HFF-Myc (cell line): Measurements from ENCODE around the gene GNA12.

Experiments used
- DNase-seq: peaks from one replicate; pipeline ENCODE4 v3.0.0-alpha.2; 2011; ENCODE audit warnings: low read depth; ENCODE audit errors: extremely low read depth
- H3K4me3 ChIP-seq: replicated peaks from 2 replicates; pipeline ENCODE4 v1.5.1; 2011; ENCODE audit warnings: low read depth, mild to moderate bottlenecking, control low read depth, low read length
- TF ChIP-seq, protein P1 (sequence below): IDR thresholded peaks from 2 replicates; pipeline ENCODE4 v1.5.1; 2012; ENCODE audit warnings: mild to moderate bottlenecking, low read depth, low read length, control low read depth; ENCODE audit errors: missing control alignments

GNA12 gene

DNA sequence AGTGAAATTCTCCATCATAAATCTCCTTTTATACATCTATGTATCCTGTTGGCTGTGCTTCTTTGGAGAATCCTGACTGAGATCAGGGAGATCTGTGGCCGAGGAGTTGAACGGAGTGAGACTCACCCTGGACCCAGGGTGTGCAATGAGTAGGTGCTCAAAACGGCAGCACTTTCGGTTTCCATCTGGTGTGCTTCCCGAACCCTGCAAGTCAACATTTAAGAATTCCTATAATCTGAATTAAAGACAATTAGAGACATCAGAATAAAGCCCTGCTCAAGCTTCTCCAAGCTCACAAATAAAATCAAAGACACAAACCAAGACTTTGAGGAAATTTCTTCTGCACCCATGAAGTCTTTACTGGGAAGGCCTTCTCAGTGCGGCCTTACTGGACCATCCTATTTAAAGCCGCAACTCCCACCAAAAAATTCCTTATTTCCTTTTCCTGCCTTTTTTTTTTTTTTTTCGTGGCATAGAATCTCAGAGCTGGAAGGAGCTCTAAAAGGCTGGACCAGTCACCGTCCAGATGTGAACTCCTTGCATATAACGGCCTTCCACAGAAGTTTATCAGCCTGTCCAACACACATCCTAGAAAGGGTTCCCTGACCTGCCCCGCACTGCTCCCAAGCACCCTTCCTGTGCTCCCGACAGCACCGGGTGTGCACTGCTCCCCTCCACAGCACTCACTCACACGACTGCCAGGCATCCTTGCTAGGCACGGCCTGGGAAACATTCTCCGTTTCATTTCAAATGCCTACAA lies 29.7 kb downstream of the GNA12 start:
- TF ChIP-seq, protein P1, sequence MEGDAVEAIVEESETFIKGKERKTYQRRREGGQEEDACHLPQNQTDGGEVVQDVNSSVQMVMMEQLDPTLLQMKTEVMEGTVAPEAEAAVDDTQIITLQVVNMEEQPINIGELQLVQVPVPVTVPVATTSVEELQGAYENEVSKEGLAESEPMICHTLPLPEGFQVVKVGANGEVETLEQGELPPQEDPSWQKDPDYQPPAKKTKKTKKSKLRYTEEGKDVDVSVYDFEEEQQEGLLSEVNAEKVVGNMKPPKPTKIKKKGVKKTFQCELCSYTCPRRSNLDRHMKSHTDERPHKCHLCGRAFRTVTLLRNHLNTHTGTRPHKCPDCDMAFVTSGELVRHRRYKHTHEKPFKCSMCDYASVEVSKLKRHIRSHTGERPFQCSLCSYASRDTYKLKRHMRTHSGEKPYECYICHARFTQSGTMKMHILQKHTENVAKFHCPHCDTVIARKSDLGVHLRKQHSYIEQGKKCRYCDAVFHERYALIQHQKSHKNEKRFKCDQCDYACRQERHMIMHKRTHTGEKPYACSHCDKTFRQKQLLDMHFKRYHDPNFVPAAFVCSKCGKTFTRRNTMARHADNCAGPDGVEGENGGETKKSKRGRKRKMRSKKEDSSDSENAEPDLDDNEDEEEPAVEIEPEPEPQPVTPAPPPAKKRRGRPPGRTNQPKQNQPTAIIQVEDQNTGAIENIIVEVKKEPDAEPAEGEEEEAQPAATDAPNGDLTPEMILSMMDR: no peak
- H3K4me3 ChIP-seq: no peak overlapping the region
- DNase-seq: no peak

DNA sequence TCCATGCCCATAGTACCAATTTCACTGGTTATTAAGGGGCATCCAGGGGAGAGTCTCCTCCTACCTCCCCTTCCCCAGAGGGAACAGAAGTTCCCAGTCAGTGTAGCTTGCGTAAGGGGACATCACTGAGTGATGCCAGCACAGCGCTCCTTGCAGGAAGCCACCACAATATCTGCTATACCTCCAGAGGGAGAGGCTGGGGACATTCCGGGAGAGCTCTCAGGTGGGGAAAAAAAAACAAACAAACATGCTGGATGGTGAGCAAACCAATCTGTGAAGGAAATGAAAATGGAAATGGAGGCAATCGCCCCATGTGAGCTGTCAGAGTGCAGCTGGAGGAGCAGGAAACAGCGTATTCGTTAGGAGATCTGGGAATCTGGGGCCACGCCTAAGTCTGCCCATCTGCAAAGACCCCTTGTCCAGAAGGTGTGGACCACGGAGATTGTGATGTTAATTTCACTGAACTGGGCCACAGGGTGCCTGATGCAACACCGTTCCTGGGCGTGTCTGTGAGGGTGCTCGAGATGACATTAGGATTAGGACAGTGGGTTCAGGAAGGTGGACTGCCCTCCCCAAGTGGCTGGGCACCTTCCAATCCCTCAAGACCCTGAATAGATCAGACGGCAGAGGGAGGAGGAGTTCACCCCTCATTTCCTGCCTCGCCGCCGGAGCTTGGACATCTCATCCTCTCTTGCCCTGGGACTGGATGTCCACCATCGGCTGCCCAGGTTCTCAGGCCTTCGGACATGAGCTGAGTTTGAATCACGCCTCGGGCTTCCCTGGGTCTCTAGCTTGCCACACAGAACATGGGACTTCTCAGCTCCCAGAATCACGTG lies 30.5 kb downstream of the GNA12 start:
- TF ChIP-seq, protein P1: no peak
- H3K4me3 ChIP-seq: no peak overlapping the region
- no peak for DNase-seq

DNA sequence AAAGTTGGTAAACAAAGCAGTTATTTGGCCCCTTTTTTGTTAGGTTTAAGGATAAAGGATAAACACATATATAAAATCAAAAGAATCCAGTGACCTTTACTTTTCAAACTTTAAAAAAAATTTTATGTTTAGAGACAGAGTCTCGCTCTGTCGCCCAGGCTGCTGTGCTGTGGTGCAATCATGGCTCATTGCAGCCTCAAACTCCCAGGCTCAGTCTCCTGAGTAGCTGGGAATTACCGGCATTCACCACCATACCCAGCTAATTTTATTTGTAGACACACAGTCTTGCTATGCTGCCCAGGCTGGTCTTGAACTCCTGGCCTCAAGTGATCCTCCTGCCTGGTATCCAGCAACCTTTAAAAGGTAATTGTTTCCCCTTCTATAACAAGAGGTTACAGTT lies 31.3 kb downstream of the GNA12 start:
- DNase-seq: no peak
- TF ChIP-seq, protein P1: no peak
- no peak overlapping the region for H3K4me3 ChIP-seq

DNA sequence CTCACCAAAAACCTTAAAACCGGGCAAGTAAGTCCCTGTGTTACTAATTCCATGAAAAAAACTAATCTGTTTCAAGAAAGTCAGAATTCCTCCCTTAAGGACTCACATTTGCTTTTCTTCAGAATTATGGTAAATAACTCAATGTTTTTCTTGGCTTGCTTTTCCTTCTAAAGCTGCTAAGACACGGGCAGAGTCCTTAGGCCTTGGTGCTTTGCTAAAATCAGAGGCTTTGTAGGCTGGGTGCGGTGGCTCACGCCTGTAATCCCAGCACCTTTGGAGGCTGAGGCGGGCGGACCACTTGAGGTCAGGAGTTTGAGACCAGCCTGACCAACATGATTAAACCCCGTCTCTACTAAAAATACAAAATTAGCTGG lies 32.0 kb downstream of the GNA12 start:
- H3K4me3 ChIP-seq: no peak overlapping the region
- no peak for DNase-seq

DNA sequence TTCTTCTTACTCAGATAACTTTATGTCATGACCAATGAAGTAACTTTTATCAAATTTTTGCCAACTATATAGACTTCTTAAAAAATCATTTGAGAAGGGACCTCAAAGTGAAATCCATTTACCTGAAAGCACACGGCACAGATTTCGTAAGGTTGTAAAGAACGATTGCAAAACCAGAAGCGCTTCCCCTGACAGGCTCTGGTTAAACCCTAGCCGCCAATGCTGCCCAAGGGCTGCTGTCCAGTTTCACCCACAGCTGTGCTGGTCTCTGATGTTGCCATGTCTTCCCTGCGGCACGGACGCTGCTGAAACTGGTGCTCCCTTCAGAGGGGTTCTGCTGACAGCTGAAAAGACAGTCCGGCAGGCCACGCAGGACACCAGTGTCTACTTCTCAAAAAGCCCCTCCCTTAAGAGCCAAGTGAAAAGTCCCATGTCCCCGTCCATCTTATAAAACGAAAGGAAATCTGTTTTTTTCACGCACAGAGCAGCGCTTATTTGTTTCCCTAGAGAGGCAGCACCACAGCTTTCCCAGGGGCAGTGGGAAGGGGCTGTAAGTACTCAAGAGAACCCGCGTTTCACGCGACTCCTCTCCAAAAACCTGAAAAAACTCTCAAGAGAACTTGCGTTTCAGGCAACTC lies 32.5 kb downstream of the GNA12 start:
- DNase-seq: no peak
- H3K4me3 ChIP-seq: no peak overlapping the region
- TF ChIP-seq, protein P1: no peak

More for the DNA sequence above, 32.0 kb downstream of the GNA12 start:
- TF ChIP-seq, protein P1: no peak

DNA sequence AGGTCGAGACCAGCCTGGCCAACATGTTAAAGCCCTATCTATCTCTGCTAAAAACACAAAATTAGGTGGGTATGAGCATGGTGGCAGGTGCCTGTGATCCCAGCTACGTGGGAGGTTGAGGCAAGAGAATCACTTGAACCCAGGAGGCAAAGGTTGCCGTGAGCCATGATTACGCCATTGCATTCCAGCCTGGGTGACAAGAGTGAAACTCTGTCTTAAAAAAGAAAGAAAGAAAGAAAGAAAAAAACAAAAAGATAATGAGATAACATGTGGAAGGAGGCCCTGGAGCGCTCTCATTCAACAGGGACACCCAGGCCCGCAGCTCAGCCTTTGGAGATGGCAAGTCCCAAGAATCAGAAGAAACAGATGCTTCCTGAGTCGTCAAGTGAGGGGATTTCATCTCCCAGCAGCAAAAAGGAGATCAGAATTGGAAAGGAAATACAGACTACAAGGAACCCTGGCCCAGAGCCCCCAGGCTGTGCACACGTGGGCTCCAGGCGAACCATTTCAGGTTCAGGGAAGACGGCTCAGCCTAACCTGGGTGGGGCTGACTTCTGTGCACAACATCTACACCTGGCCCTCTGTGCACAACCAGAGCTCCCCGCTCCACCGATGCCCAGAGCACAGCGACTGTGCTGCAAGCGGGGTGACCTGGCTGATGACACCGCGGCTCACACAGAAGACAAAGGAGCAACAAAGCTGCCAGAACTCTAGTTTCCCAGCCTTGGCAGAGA lies 33.3 kb downstream of the GNA12 start:
- no peak for DNase-seq
- TF ChIP-seq, protein P1: no peak
- H3K4me3 ChIP-seq: no peak overlapping the region
